Measurements from ENCODE around the gene XRRA1.

Gene XRRA1

GRCh38 chr11:74909812-74910211 is 39.1 kb downstream of the XRRA1 start:
- no peak for TF ChIP-seq CTCF (IDR thresholded peaks at IDR 0.05)

GRCh38 chr11:74909385-74909784 is 39.5 kb downstream of the XRRA1 start:
- no peak for TF ChIP-seq CTCF (IDR thresholded peaks at IDR 0.05)

GRCh38 chr11:74905326-74905725 is 43.6 kb downstream of the XRRA1 start:
- no peak for TF ChIP-seq CTCF (IDR thresholded peaks at IDR 0.05)

- no peak for TF ChIP-seq CTCF (IDR thresholded peaks at IDR 0.05)
These were observed 46.5 kb downstream of the XRRA1 start for GRCh38 chr11:74902342-74902741.

- TF ChIP-seq CTCF (IDR thresholded peaks at IDR 0.05): no peak
These were observed 52.6 kb downstream of the XRRA1 start for GRCh38 chr11:74896311-74896710.

- TF ChIP-seq CTCF (IDR thresholded peaks at IDR 0.05): no peak
These were observed 53.4 kb downstream of the XRRA1 start for GRCh38 chr11:74895340-74896116.

- peak; percentile 68 for TF ChIP-seq CTCF (IDR thresholded peaks at IDR 0.05)
These were observed 71.8 kb downstream of the XRRA1 start for GRCh38 chr11:74877132-74877531.

GRCh38 chr11:74871037-74871436 is 77.9 kb downstream of the XRRA1 start:
- no peak for TF ChIP-seq CTCF (IDR thresholded peaks at IDR 0.05)

Measured in LNCAP (cell line).